ENCODE measurements around the gene TAS1R1. TPM values are rescaled to one million over a fixed set of nuclear protein-coding genes. Genes with fewer than 3 reads are reported as not detected.

Gene TAS1R1
- total and polyA plus RNA-seq, 10 of the 15 experiments (the other 5 are each of a cell fraction or from before 2014, with no cell fraction given): 0.03 to 0.06 (median 0.04) TPM; not detected in 7

- ChIA-PET RAD21 (ENCODE audit: unreplicated experiment) (interaction anchor here (1.1 to 1.2 kb wide), 2 partner anchors 12 to 43 kb away, joined by 3 read pairs; partner anchors contain the start of gene TAS1R1), CTCF (interaction anchor here (1.0 to 3.5 kb wide), 7 partner anchors 10 to 307 kb away, joined by 3 to 25 read pairs (median 4); partner anchors contain the start of gene PLEKHG5), POLR2A (interaction anchor here (1.0 kb wide), 1 partner anchor 107 kb away, joined by 3 read pairs; no protein-coding TSS in a partner anchor), SMC1A (ENCODE audit: uncharacterized antibody, unreplicated experiment) (interaction anchor here (0.9 to 1.5 kb wide), 3 partner anchors 10 to 22 kb away, joined by 3 read pairs; partner anchors contain the start of gene PLEKHG5)
- no peak for FAIRE-seq
- Histone ChIP-seq H4K20me1 (ENCODE audit: control insufficient read depth, insufficient read depth) (no peaks in the 10 kb centered on the region), H3K27ac (ENCODE audit: control insufficient read depth, insufficient read depth) (no peak overlapping the region), H3K79me2 (ENCODE audit: control insufficient read depth, insufficient read depth, low read length) (no peaks in the 10 kb centered on the region), H3K36me3 (ENCODE audit: control insufficient read depth in 2 of 2, insufficient read depth in 2 of 2, low read length in 1 of 2) (no peaks in the 10 kb centered on the region), H3K9ac (ENCODE audit: control insufficient read depth, insufficient read depth, low read length) (no peak overlapping the region), H3K27me3 (replicated peaks in 1 of 2; ENCODE audit: control insufficient read depth in 2 of 2, insufficient read depth in 2 of 2, low read length in 1 of 2) (no peaks in the 10 kb centered on the region; a peak in 1 of 4 replicates), H3K4me3 (no peak overlapping the region), H2AFZ (ENCODE audit: control insufficient read depth, low read depth, low read length) (no peak overlapping the region), H3K4me2 (ENCODE audit: control insufficient read depth, insufficient read depth) (no peak overlapping the region), H3K4me1 (ENCODE audit: control insufficient read depth, insufficient read depth, low read length) (no peaks in the 10 kb centered on the region), H3K9me3 (replicated peaks; ENCODE audit: control insufficient read depth, insufficient read depth, low read length) (no peaks in the 10 kb centered on the region)
- no peak for TF ChIP-seq BCLAF1 (IDR thresholded peaks at IDR 0.05)
- no peak for TF ChIP-seq ZBED1 (IDR thresholded peaks at IDR 0.05; ENCODE audit: borderline replicate concordance)
- TF ChIP-seq FOXM1 (IDR thresholded peaks at IDR 0.05; ENCODE audit: low read depth, low read length): no peak
- TF ChIP-seq TAF1 (IDR thresholded peaks at IDR 0.05; ENCODE audit: borderline replicate concordance, low read depth, low read length): no peak
- no peak for TF ChIP-seq NFXL1 (IDR thresholded peaks at IDR 0.05; ENCODE audit: borderline replicate concordance)
- TF ChIP-seq, protein P1, sequence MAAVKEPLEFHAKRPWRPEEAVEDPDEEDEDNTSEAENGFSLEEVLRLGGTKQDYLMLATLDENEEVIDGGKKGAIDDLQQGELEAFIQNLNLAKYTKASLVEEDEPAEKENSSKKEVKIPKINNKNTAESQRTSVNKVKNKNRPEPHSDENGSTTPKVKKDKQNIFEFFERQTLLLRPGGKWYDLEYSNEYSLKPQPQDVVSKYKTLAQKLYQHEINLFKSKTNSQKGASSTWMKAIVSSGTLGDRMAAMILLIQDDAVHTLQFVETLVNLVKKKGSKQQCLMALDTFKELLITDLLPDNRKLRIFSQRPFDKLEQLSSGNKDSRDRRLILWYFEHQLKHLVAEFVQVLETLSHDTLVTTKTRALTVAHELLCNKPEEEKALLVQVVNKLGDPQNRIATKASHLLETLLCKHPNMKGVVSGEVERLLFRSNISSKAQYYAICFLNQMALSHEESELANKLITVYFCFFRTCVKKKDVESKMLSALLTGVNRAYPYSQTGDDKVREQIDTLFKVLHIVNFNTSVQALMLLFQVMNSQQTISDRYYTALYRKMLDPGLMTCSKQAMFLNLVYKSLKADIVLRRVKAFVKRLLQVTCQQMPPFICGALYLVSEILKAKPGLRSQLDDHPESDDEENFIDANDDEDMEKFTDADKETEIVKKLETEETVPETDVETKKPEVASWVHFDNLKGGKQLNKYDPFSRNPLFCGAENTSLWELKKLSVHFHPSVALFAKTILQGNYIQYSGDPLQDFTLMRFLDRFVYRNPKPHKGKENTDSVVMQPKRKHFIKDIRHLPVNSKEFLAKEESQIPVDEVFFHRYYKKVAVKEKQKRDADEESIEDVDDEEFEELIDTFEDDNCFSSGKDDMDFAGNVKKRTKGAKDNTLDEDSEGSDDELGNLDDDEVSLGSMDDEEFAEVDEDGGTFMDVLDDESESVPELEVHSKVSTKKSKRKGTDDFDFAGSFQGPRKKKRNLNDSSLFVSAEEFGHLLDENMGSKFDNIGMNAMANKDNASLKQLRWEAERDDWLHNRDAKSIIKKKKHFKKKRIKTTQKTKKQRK (IDR thresholded peaks at IDR 0.05; ENCODE audit: low read depth, low read length): no peak
- no peak for TF ChIP-seq RBBP5 (conservative IDR thresholded peaks at IDR 0.05)
- TF ChIP-seq POU2F2 (IDR thresholded peaks at IDR 0.05; ENCODE audit: borderline replicate concordance, low read depth, low read length): no peak
- TF ChIP-seq, protein P2, sequence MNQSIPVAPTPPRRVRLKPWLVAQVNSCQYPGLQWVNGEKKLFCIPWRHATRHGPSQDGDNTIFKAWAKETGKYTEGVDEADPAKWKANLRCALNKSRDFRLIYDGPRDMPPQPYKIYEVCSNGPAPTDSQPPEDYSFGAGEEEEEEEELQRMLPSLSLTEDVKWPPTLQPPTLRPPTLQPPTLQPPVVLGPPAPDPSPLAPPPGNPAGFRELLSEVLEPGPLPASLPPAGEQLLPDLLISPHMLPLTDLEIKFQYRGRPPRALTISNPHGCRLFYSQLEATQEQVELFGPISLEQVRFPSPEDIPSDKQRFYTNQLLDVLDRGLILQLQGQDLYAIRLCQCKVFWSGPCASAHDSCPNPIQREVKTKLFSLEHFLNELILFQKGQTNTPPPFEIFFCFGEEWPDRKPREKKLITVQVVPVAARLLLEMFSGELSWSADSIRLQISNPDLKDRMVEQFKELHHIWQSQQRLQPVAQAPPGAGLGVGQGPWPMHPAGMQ (IDR thresholded peaks at IDR 0.05; ENCODE audit: borderline replicate concordance): no peak
- TF ChIP-seq HDAC2 (IDR thresholded peaks at IDR 0.05): no peak
- TF ChIP-seq MEF2B (IDR thresholded peaks at IDR 0.05; ENCODE audit: partially characterized antibody, poor library complexity, severe bottlenecking): no peak
- no peak for TF ChIP-seq NRF1 (conservative IDR thresholded peaks at IDR 0.05; ENCODE audit: low read depth, low read length)
- no peak for TF ChIP-seq PAX8 (IDR thresholded peaks at IDR 0.05)
- no peak for TF ChIP-seq DPF2 (IDR thresholded peaks at IDR 0.05)
- intact Hi-C loops (cut with micrococcal nuclease; ENCODE audit: unreplicated experiment) (no loop called here), in situ Hi-C loops (cut with MboI) (no loop called here)
- no peak for ATAC-seq
- no TSS peak for BruUV-seq (replicated peaks)
- no peak for DNase-seq (ENCODE audit: low read depth, low spot score)
- 36% methylated on average over 19 of the region's 19 CpGs for WGBS (ENCODE audit: insufficient coverage, insufficient replicate concordance, low lambda C conversion rate, missing lambda C conversion rate)
Measured at GRCh38 chr1:6512245-6512907, 42.7 kb upstream of the TAS1R1 start.

Data from GM12878 (cell line).